Activated gamma-delta T cell (primary cell): ENCODE results near the gene RAB20.
"Not testable (repeated sequence)": the region's sequence is repeated elsewhere in the genome, so short reads cannot be mapped to it uniquely, and the experiment has no call there.

ENCODE experiments used
- DNase-seq: peaks from one replicate; lab custom pipeline; 2025; lab: John Stamatoyannopoulos, UW

Gene RAB20

DNA sequence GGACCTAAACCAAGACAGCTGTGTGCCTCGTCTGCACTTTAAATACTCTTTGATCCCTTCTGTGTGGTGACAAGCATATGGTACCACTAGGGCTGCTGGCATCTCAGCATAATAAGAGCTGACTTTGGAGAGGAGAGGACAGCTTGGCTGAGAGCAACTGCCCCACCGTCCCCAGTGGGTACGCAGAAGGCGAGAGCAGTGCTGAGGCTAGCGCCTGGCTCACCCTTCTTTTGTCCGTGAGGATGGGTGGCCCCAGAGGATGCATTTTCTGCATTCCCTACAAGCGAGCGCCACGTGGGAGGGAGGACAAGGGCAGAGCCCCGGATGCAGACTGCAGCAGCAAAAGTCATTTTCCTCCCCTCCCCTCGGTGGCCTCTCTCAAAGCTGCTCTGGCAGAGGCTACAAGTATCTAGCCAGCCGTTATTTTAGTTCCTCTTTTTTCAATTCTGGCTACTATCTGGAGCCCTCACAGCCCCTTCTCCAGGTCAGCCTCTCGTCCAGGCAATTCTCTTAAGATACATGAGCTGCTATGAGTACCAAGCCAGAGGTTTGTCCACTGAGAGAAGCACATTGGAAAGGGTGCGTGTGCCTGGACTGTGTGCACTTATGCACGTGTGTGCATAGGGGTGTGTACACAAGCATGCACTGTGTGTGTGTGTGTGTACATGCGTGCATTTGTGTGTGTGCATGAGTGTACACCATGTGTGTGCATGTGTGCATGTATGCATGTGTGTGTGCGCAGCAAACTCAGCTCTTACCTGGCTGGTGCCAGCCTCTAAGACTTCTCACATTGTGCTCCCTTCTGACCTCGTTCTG is 51.3 kb downstream of the RAB20 start:
- no peak for DNase-seq

DNA sequence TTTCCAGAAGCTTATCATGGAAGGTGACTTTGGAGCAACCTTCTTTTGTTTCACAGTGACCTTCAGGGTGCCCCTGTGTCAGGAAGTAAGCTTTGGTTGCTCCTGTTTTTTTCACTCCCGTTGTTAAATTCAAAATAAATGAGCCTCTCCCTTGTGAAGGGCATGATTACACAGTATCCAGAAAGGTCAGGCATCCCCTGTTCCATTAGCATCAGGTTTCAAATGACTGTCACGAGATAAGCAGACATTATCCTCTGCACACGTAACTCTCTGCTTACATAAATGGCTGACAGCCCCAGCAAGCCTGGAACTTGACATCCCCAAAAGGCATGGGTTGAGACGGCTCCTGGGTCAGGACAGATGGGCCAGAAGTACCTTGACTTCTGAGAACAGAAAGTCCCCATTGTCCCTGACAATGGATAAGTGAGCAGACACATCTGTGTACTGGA is 52.0 kb downstream of the RAB20 start:
- DNase-seq, result no peak

DNA sequence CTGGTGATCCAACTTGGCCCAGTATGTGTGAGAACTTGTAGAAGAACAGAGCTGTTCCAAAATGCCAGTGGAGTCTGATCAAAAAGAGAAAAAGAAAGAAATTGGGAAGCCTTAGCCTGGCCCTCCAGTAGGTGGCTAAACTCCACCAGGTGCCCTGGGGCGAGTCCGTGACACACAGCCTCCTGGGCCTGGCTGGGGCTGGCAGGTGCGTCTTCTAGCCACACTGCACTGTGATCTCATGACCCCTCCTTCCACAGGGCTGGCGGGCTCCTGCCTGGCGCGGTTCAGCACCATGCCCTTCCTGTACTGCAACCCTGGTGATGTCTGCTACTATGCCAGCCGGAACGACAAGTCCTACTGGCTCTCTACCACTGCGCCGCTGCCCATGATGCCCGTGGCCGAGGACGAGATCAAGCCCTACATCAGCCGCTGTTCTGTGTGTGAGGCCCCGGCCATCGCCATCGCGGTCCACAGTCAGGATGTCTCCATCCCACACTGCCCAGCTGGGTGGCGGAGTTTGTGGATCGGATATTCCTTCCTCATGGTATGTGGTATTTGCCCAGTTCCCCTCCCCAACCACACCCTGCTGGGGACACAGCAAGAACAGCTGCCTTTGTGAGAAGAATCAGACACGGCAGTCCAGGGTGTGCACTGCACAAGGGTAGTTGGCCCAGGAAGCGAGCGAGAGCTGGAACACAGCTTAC is 53.7 kb downstream of the RAB20 start:
- DNase-seq, result no peak

DNA sequence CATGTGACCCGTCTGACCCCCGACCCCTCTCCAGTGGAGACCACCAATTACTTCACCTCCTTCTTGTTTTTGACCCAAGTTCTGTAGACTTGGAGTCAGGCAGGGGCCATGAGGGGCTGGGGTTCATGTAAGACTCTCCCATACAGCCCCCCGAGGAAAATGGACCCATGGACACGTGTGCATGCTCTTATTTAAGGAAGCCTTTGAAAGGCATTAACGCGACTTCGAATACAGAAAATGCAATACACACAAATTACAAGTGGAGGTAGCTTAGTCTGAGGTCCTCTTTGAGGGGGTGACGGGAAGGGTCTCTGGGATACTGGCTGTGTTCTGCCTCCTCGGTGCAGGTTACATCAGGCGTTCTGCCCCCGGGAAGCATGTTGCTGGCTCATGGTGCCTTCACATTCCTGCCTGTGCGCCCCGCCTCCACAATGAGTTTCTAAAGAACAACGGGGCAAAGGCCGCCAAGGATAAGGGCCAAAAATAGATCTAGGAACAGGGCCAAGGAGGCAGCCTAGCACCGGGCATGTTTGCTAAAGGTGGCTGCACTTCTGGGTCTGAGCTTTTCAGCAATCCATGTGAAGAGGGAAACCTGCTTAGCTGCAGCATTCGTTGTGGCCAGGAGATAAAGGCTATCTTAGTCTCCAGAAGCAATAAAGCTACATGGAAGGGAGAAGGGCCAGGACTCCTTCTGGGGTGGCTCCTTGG is 54.5 kb downstream of the RAB20 start:
- no peak for DNase-seq

DNA sequence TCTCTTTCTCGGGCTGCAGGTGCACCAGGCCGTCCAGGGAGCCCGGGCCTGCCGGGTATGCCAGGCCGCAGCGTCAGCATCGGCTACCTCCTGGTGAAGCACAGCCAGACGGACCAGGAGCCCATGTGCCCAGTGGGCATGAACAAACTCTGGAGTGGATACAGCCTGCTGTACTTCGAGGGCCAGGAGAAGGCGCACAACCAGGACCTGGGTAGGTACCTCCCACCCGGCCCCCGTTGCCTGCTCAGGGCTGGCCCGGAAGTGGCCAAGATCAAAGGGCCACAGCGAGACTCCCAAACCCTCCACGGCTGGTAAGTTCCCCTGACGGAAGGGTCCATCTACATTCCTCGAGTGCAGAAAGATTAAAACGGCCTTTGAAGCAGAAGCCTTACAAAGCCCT is 55.1 kb downstream of the RAB20 start:
- no peak for DNase-seq

DNA sequence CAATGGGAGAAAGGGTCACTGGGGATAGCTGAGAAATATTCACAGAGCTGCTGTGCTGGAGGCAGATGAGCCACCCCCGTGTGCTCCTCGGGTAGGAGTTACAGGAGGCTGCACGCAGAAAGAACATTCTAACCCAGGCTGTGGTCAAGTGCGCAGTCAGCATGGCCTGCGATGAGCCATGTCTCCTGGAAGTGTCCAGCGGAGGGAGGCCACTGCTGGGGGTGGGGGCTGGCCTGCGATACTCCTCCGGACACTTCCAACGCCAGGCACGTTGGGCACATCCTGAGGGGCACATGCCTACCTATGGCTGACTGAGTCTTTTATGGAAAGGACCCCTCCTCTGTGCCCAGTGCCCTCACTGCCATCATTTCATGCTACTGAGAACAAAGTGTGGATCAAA is 55.9 kb downstream of the RAB20 start:
- DNase-seq, result no peak

DNA sequence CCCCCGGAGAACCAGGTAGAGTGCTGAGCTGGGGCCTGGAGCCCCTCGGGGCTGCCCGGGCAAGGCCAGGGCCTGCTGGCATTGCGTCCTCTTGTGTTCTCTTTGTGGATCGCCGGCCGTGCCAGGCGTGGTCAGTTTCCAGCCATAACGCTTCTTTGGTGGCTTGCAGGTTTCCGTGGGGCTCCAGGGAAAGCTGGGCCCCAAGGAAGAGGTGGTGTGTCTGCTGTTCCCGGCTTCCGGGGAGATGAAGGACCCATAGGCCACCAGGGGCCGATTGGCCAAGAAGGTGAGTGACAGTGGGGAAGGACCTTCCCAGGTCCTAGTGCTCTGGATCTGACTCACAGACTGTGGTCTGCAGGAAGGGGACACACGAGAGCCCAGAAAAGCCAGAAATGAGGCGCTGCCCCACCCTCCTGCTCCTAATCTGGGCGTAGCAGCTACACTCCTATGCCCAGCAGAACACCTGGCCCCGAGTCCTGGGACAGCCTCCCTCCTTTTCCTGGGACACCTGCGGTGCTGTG is 57.5 kb downstream of the RAB20 start:
- DNase-seq, result no peak

DNA sequence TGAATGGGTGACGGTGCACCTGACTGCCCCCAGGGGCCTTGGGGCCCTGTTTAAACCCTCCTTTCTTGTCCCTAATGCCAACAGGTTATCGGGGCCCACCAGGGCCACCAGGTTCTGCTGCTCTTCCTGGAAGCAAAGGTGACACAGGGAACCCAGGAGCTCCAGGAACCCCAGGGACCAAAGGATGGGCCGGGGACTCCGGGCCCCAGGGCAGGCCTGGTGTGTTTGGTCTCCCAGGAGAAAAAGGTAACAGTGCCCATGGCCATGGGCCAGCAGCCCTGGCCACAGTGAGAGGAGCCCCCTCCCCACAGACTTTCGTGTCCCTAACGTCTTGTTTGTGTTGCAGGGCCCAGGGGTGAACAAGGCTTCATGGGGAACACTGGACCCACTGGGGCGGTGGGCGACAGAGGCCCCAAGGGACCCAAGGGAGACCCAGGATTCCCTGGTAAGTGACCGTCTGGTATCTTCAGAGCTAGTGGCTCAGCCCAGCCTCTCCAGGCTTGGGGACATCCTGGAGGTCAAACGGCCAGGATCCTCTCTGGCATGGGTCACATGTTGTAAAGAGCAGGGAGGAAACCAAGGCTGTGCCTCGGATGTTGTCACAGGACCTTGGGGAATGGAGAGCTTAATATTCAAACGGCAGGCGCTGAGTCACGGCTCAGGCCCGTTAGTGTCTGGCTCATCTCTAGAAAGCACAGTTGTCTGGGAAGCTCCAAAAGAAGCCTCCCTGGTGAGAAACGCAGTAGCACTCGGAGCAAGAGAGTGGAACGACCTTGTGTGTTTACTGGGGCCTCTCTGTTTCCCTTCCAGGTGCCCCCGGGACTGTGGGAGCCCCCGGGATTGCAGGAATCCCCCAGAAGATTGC is 58.3 kb downstream of the RAB20 start:
- no peak for DNase-seq

DNA sequence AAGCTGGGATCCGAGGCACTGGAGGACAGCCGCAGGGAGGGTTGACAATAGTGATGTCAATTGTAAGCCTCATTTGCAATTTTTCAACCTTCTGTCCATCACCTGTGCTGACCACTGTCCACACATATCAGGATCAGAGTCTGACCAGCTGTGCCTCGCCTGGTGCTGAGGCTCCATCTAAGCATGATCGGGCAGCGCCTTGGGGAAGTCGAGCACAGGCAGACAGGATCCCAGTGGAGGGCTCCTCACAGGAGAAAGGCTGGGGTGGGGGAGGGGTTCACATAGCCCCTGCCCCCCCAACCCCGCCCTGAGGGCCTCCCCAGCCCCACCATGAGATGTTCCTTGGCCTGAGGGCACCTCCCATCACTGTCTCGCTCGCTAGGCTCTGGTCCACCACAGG is 60.3 kb downstream of the RAB20 start:
- DNase-seq, result no peak

DNA sequence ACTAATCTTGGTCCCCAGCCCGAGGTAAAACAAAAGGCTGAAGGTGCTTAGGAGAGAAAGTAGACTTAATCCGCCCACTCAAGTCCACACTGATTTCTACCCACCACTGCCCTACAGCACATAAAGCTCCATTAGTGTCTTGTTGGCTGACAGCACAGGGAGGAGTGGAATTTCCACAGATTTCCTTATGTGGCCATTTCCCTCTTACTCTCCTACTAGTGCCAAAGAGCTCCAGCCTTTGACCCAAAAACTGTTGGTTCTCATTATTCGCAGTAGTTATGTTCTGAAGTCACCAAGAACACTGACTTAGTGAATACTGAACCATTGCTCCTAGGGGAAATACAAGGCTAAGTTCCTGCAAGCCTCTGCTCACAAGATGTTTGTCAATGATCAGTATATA is 61.2 kb downstream of the RAB20 start:
- no peak for DNase-seq

DNA sequence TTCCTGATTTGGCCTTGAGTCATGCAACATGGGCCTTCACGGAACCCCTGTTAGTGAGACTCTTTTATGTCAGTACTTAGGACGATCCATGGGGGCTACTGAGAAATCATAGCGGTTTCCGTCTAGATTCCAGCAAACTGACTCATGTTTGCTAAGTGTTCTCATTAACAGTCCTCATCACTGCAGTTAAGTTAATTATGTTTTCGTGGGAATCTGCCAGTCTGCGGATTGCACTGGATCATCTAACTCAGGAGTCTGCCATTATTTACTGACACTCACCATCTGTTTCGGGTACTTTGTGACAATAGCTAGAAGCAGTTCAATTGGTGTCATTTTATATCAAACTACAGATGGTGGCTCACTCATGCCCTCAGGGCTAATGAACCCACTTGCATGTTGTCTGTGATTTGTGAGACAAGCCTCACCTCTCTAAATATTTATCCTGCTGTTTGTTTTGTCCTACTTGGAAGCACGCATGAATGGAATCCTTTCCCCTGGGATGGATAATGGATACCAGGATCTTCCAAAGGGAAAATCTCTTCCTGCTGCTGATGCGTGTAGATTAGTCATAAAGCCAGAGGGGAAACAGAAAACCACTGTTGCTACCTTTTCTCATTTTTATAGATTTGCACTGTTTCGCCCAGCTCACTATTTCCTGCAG is 61.8 kb downstream of the RAB20 start:
- no peak for DNase-seq

DNA sequence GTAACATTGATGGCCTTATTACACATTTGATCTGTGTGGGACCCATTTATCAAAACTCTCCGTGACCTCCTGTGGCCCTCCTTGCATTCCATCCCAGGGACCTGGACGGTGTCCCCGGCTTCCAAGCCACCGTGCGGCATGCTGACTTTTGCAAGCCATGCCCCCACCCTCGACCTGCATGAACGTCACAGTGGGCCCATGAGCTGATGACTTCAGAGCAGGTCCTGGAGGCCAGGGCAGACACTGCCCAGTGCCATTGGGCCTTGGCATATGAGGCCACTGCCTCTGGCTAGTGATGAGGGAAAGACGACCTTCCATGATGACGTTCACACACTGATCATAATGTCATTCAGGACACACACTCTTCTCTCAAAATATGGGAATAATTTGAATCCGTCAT is 62.8 kb downstream of the RAB20 start:
- no peak for DNase-seq

DNA sequence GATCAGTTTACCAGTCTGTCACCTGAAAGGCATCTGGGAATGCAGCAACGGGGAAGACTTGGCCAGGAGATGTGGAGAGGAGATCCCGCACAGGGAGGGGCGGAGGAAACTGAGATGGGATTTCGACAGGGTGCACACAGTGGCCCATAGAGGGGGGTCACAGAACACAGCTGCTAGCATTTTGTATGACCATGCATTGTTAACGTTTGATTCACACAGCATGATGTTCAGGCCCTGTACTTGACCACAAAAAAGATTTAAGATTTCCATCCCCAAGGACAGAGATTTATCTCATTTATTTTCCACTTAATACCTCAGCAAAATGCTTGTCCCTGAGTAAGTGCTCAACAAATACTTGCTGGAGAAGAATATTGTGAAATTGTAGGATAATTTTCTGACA is 63.2 kb downstream of the RAB20 start:
- DNase-seq, result no peak

DNA sequence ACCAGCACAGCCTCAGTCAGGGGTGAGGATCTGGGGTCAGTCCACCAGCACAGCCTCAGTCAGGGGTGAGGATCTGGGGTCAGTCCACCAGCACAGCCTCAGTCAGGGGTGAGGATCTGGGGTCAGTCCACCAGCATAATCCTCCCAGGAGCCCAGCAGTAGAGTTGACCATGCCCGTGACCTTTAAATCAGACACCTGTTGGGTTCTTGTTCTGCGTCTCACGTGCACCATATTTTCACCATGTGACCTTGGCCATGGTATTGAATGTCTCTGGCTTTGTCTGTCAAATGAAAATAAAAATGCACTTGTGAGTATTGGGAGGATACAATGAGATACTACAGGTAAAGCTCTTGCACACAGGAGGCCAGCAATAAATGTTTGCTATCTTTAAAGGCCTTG is 63.6 kb downstream of the RAB20 start:
- DNase-seq, result not testable (repeated sequence)

DNA sequence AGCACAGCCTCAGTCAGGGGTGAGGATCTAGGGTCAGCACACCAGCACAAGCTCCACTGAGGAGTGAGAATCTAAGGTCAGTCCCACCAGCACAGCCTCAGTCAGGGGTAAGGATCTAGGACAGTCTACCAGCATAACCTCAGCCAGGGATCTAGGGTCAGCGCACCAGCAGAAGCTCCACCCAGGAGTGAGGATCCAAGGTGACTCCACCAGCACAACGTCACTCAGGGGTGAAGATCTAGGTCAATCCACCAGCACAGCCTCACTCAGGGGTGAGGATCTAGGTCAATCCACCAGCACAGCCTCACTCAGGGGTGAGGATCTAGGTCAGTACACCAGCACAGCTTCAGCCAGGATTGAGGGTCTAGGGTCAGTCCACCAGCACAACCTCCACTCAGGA is 64.5 kb downstream of the RAB20 start:
- DNase-seq, result no peak

DNA sequence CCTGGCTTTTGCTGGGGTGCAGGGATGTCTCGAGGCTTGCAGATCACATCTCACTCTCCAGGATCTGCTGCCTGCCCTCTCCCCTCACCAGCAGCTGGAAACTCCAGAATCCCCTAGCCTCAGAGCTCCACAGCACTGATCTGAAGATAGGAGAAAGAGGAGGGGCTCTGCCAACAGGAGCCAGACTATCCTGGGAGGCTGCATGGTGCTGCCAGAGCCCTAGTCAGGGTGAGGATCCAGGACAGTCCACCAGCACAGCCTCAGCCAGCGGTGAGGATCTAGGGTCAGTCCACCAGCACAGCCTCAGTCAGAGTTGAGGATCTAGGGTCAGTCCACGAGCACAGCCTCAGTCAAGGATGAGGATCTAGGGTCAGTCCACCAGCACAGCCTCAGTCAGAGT is 65.2 kb downstream of the RAB20 start:
- DNase-seq, result no peak

DNA sequence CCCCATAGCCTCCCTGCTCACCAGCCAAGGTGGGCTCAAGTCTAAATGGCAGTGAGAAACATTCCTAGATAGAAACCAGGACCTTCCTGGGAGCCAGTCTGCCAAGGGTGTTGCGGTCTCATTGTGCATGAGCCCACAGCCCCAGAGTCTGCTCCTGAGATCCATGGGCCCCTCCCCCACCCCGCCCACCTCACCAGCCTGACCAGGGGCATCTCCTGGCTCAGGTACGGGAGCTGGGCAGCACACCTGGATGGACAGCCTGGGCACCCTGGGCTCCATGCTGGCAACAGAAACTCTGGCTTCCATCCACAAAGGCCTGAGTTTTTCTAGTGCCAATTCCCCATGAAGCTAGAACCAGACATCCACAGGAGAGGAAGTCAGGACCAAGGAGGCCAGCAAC is 65.6 kb downstream of the RAB20 start:
- DNase-seq, result no peak

DNA sequence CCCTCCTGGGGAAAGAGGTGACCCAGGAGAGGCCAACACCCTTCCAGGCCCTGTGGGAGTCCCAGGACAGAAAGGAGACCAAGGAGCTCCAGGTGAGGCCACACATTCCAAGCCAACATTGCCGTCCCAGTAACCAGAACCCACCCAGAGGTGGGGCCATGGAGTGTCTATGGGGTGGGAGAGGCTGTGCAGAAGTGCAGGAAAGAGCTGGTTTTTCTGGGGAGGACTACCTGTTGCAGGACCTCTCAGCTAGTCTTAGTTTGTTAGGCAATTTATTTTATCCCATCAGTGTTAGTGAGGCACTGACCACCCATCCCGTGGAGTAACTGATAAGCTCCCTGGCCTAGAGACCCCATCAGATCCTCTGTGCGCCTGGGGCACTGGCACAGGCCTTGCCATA is 66.1 kb downstream of the RAB20 start:
- no peak for DNase-seq

DNA sequence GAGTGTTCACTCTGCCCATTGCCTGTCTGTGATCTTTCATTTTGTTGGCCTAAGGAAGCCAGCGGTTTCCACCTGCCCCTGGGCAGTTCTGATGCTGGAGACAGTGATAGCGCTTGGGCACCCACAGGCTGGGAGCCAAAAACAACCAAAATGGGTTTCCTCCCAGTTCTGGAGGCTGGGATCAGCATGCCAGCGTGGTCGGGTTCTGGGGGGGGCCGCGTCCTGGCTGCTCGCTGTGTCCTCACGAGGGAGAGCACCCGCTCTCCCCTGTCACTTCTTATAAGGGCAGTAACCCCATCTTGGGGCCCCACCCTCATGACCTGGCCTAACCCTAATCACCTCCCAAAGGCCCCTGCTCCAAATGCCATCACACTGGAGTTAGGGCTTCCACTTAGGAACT is 67.9 kb downstream of the RAB20 start:
- DNase-seq, result no peak

DNA sequence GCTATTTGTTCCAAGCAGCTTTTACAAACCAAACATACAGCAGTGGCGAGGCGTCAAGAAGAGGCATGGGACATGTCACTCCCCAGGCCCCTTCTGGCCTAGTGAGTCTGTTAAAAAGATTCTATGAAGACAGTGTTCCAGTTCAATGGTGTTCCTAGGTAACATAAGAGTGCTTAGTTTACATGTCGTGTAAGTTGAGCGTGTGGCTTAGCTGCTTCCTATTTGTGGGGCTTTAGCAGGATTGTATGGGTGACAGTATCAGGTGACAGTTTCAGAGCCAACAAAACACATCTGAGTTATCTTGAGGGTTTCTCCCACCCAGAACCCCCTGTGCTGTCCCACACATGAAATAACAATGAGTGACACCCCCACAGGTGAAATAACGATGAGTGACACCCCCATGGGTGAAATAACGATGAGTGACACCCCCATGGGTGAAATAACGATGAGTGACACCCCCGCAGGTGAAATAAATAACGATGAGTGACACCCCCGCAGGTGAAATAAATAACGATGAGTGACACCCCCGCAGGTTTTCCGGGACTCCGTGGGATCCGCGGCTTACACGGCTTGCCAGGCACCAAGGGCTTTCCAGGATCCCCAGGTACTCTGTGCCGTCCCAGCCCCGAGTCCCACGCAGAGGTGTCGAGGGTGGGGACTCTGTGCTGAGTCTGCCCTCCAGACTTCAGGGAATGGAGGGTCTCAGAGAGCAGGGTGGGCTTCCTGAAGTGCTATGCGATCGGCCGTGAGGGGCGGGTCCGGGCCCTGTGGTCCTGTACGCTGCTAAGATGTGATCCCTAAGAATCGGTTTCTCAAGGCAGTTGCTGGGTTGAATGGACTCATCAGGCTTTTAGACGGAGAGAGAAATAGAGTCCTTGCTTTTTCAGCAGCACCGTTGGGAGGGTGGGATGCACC is 68.6 kb downstream of the RAB20 start:
- DNase-seq, result no peak
